PFSK-1 (cell line): Measurements from ENCODE around the gene FAM174C.

Experiments
- POLR2AphosphoS5 ChIP-seq: IDR thresholded peaks from 2 replicates; pipeline ENCODE4 v1.6.1; 2012; ENCODE audit warnings: low read depth, mild to moderate bottlenecking, control low read depth, low read length, moderate library complexity
- SIN3A ChIP-seq: IDR thresholded peaks from 2 replicates; pipeline ENCODE4 v1.6.1; 2012; ENCODE audit warnings: mild to moderate bottlenecking, low read length, moderate library complexity, borderline replicate concordance; ENCODE audit not compliant: insufficient read depth
- TF ChIP-seq, protein P1 (sequence below), 2 experiments: IDR thresholded peaks; 2 replicates each; pipeline versions ENCODE4 v1.6.1 to v1.8.0; 2011 to 2012; ENCODE audit warnings: low read depth in 2 of 2, low read length in 2 of 2, control low read depth in 1 of 2, inconsistent platforms in 1 of 2, mild to moderate bottlenecking in 1 of 2, moderate library complexity in 1 of 2; ENCODE audit not compliant: insufficient read depth in 1 of 2

DNA sequence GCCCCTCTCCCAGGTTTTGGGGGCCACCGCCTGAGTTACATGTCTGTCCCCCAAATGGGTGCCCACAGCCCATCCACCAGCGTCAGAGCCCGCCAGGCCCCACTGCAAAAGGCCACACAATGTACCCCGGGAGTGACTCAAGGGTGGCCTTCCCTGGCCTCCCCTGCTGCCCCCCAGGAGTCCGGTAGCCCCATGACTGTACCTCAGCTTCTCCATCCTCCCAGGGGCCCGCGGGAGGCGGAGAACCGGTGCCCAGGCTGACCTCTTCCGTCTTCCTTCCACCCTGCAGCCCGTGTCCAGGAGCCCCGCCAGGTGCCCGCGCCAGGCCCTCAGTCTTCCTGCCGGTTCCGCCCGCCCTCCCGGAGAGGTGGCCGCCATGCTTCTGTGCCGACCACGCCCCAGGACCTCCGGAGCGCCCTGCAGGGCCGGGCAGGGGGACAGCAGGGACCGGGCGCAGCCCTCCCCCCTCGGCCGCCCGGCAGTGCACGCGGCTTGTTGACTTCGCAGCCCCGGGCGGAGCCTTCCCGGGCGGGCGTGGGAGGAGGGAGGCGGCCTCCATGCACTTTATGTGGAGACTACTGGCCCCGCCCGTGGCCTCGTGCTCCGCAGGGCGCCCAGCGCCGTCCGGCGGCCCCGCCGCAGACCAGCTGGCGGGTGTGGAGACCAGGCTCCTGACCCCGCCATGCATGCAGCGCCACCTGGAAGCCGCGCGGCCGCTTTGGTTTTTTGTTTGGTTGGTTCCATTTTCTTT lies 47.9 kb upstream of the FAM174C start:
- TF ChIP-seq, protein P1, sequence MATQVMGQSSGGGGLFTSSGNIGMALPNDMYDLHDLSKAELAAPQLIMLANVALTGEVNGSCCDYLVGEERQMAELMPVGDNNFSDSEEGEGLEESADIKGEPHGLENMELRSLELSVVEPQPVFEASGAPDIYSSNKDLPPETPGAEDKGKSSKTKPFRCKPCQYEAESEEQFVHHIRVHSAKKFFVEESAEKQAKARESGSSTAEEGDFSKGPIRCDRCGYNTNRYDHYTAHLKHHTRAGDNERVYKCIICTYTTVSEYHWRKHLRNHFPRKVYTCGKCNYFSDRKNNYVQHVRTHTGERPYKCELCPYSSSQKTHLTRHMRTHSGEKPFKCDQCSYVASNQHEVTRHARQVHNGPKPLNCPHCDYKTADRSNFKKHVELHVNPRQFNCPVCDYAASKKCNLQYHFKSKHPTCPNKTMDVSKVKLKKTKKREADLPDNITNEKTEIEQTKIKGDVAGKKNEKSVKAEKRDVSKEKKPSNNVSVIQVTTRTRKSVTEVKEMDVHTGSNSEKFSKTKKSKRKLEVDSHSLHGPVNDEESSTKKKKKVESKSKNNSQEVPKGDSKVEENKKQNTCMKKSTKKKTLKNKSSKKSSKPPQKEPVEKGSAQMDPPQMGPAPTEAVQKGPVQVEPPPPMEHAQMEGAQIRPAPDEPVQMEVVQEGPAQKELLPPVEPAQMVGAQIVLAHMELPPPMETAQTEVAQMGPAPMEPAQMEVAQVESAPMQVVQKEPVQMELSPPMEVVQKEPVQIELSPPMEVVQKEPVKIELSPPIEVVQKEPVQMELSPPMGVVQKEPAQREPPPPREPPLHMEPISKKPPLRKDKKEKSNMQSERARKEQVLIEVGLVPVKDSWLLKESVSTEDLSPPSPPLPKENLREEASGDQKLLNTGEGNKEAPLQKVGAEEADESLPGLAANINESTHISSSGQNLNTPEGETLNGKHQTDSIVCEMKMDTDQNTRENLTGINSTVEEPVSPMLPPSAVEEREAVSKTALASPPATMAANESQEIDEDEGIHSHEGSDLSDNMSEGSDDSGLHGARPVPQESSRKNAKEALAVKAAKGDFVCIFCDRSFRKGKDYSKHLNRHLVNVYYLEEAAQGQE (IDR thresholded peaks at IDR 0.05; ENCODE audit: insufficient read depth in 1 of 2, low read depth in 2 of 2, low read length in 2 of 2), result no peak
- TF ChIP-seq POLR2AphosphoS5 (peak; percentile 49; the same call in 1 of the 2 replicates), SIN3A (no peak)
